Skeletal muscle tissue (tissue), 4 donors: ENCODE results near the gene MVB12B. TPM values are rescaled to one million over a fixed set of nuclear protein-coding genes. Genes with fewer than 3 reads are reported as not detected.

Experiments
- H3K27ac ChIP-seq: one replicate; pipeline ENCODE4 v1.7.0; 2013; ENCODE audit warnings: mild to moderate bottlenecking, low read depth, low read length, inconsistent platforms
- H3K27me3 ChIP-seq, 3 donors: one replicate each; pipeline ENCODE4 v1.7.0; 2013; ENCODE audit warnings: low read length in 3 of 3; ENCODE audit not compliant: control insufficient read depth in 3 of 3, insufficient read depth in 3 of 3
- H3K36me3 ChIP-seq, 3 donors: one replicate each; pipeline ENCODE4 v1.7.0; 2013; ENCODE audit warnings: low read length in 3 of 3; ENCODE audit not compliant: control insufficient read depth in 3 of 3, insufficient read depth in 3 of 3
- H3K4me1 ChIP-seq, 3 donors: one replicate each; pipeline ENCODE4 v1.7.0; 2013; ENCODE audit warnings: low read length in 3 of 3, mild to moderate bottlenecking in 3 of 3; ENCODE audit not compliant: control insufficient read depth in 3 of 3, insufficient read depth in 3 of 3
- H3K4me3 ChIP-seq, 3 donors: one replicate each; pipeline ENCODE4 v1.7.0; 2013; ENCODE audit warnings: low read length in 3 of 3
- H3K9ac ChIP-seq, 3 donors: one replicate each; pipeline ENCODE4 v1.7.0; 2013; ENCODE audit warnings: low read length in 3 of 3, mild to moderate bottlenecking in 3 of 3, moderate library complexity in 2 of 3, low read depth in 1 of 3
- H3K9me3 ChIP-seq, 3 donors: one replicate each; pipeline ENCODE4 v1.7.0; 2013; ENCODE audit warnings: low read length in 3 of 3; ENCODE audit not compliant: control insufficient read depth in 3 of 3
- total RNA-seq: library from RNA; depleted of rRNA; stranded (reverse); fragments of >200 nt; gene quantifications from one replicate; pipeline ENCODE4 v1.2.3, GENCODE V29; 2014
- donor health status: Osteomylitis.

The MVB12B gene
- total RNA-seq, 1 donor from 2014 or later: 13.0 TPM

DNA sequence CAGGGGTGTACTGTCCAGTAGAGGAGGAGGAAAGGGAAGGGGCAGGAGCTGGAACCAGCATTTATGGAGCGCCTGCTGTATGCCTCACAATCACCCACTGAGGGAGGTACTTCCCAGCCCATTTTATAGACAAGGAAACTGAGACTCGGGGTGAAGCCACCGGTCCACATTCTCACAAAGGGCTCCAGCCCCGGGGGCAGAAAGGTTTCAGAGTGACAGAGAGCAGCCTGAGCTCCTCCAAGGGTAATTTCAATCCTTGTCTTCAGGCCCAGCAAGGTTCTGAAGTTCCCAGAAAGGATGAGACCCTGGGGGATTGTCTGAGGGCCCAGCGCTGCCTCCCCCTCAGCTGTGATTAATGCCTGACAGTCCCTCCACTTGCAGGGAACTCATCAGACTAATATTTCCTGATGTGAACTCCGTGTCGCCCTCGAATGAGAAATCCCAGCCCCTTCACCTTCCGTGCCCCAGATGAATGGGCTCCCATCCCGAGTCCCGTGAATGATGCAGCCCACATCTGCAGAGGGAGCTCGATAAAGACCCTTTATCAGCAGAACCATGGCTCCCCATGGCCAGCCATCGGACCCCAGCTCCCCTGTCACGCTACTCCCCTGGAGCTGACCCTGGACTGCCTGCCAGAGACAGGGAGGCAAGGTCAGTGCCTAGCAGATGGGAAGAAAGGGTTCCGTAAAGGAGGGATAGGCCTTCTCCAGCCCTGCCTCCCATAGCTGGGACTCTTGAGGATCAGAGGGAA, 32.1 kb upstream of the MVB12B start:
- Histone ChIP-seq H3K4me3 (no peak overlapping the region), H3K36me3 (no peaks in the 10 kb centered on the region), H3K9me3 (no peaks in the 10 kb centered on the region), H3K27me3 (peaks cover 3 to 29% (median 18%) of the 10 kb centered on the region in 3 donors), H3K27ac (no peak overlapping the region), H3K4me1 (no peaks in the 10 kb centered on the region), H3K9ac (no peak overlapping the region)

DNA sequence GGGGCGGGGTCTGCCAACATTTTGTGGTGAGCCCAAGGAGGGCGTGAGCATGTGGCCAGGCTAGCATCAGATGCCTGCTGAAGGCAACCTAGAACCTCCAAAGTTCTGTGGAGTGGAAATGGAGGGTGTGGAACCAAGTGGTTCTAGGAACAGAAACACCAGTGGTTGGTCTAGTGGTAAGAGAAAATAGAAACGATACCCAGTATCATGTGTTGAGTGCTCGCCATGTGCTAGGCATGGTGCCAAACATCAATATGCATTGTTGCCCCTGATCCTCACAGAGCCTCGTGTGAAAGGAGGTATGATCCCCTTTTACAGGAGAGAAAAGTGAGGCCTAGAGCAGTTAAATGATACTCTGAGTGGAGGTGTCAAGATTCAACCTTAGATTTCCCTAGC, 31.5 kb upstream of the MVB12B start:
- Histone ChIP-seq H3K36me3 (no peaks in the 10 kb centered on the region), H3K9ac (no peak overlapping the region), H3K4me1 (no peaks in the 10 kb centered on the region), H3K27ac (no peak overlapping the region), H3K27me3 (peaks cover 3 to 29% (median 18%) of the 10 kb centered on the region in 3 donors), H3K9me3 (no peaks in the 10 kb centered on the region), H3K4me3 (no peak overlapping the region)

DNA sequence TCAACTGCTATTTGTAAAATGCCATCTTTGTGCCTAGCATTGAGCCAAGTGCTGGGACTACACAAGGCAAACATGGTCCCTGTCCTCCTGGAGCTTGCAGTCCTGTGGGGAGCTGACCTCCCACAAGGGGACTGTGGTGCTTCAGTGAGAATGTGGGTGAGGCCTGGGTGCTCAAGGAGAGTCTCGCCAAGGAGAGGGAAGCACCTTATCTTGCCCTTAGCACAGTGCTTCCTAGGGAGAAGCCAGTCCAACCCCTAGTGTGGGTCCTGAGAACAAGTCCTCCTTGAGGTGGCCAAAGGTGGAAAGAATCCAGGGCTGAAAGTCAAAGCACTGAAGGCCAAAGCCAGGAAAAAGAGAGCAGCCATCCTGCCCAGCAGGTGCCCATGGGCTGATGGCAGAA, 31.1 kb upstream of the MVB12B start:
- Histone ChIP-seq H3K36me3 (no peaks in the 10 kb centered on the region), H3K4me1 (no peaks in the 10 kb centered on the region), H3K9me3 (no peaks in the 10 kb centered on the region), H3K4me3 (no peak overlapping the region), H3K9ac (no peak overlapping the region), H3K27me3 (peaks cover 3 to 29% (median 18%) of the 10 kb centered on the region in 3 donors), H3K27ac (no peak overlapping the region)

DNA sequence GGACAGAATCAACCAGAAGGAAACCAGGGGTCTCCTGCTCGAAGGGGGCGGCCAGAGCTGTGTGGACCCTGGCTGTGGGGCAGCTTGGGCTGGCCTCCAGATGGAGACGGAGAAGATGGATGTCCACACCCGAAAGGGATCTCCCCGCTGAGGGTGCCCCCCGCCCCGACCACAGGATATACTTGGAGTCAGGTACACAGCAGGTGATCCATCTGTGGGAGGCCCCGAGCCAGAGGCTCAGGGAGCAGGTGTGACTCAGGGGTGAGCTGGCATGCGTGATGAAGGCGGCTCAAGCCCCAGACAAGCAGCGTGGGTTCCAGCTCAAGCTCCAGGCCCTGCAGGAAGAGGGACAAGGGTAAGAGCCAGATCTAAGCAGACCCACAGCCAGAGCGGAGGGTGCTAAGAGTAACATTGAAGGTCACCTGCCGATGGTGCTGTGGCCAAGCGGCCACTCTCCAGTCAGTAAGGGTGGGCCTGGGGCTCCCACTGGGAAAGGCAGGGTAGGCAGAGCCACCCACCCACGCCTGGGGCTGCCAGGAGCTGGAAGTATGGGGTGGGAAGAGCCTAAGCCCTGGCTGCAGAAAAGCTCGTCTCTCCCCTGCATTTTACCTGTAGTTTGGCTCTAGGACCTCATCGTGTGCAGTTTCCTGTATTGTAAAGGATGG, 30.6 kb upstream of the MVB12B start:
- Histone ChIP-seq H3K4me3 (no peak overlapping the region), H3K4me1 (no peaks in the 10 kb centered on the region), H3K27ac (no peak overlapping the region), H3K9me3 (no peaks in the 10 kb centered on the region), H3K9ac (no peak overlapping the region), H3K36me3 (no peaks in the 10 kb centered on the region), H3K27me3 (peaks cover 3 to 29% (median 18%) of the 10 kb centered on the region in 3 donors)

DNA sequence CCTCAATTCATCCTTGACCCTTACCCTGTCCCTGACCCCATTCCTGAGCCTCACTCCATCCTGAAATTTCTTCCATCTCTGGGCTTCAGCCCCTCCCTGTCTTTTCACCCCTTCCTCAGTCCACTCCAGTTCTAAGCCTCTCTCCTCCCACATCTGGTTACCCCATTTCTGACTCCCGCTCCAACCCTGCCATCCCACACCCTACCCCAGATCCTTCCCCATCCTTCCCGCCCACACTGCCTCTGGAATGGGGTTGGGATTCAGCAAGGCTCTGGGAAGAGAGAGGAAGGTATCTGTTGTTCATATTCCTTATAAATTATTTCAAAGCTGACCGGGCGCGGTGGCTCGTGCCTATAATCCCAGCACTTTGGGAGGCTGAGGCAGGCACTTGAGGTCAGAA, 29.9 kb upstream of the MVB12B start:
- H3K27ac ChIP-seq: no peak overlapping the region
- no peaks in the 10 kb centered on the region for H3K36me3 ChIP-seq
- H3K4me1 ChIP-seq: no peaks in the 10 kb centered on the region
- no peaks in the 10 kb centered on the region for H3K9me3 ChIP-seq
- H3K4me3 ChIP-seq: no peak overlapping the region
- no peak overlapping the region for H3K9ac ChIP-seq
- peaks cover 3 to 29% (median 18%) of the 10 kb centered on the region in 3 donors for H3K27me3 ChIP-seq

DNA sequence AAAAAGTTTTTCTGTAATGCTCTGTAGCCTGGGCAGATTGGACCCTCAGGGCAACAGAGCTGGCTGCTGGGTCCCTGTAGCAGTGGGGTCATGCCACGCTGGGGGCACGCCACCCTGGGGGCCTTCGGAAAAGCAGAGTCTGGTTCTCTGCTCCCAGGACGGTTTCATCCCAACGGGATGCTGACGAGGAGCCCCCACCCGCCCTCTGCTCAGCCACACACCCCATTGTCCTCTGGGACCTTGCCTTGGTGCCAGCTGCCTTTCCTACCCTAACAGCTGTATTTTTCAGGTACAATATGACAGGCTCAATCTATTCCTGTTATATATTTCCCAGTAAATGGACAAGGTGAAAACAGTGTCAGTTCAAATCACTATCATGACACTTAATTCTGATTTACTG, 29.0 kb upstream of the MVB12B start:
- H3K36me3 ChIP-seq: no peaks in the 10 kb centered on the region
- no peaks in the 10 kb centered on the region for H3K9me3 ChIP-seq
- no peak overlapping the region for H3K4me3 ChIP-seq
- H3K27ac ChIP-seq: no peak overlapping the region
- peaks cover 3 to 29% (median 18%) of the 10 kb centered on the region in 3 donors for H3K27me3 ChIP-seq
- no peaks in the 10 kb centered on the region for H3K4me1 ChIP-seq
- no peak overlapping the region for H3K9ac ChIP-seq

DNA sequence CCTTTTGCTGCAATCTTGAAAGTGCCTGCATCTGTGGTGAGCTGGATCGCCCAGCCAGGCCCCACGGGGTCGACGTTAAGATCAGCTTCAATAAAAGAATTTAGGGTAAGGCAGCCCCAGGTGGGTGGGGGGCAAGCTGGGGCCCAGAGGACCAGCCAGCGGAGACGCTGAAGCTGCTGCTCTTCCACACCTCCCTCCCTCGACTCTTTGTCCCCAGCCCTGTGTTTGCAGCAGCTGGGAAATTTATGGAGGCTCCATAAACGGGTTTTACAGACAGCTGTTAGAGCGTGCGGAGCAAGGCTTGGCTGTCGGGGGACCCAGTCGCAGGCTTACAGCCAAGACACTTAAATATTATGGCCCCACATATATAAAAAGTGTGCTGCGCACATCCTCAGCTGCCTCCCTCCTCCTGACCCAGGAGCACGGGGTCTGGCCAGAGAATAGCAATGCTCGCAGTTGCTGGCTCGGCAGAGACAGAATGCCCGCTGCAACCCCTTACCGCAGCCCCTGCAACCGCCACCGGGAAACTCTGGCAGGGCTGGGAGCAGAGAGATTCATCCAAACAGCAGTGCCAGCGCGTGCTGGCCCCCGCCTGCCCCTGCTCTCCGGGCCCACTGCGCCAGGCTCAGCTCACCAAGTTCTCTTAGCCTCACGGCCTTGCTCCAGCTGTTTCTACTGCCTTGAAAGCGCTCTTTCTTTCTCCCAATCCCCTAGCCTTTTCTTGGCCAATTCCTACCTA, 28.4 kb upstream of the MVB12B start:
- no peak overlapping the region for H3K4me3 ChIP-seq
- no peak overlapping the region for H3K27ac ChIP-seq
- H3K27me3 ChIP-seq: peaks cover under 1 to 29% (median 18%) of the 10 kb centered on the region in 3 donors
- no peak overlapping the region for H3K9ac ChIP-seq
- no peaks in the 10 kb centered on the region for H3K36me3 ChIP-seq
- H3K9me3 ChIP-seq: no peaks in the 10 kb centered on the region
- no peaks in the 10 kb centered on the region for H3K4me1 ChIP-seq

DNA sequence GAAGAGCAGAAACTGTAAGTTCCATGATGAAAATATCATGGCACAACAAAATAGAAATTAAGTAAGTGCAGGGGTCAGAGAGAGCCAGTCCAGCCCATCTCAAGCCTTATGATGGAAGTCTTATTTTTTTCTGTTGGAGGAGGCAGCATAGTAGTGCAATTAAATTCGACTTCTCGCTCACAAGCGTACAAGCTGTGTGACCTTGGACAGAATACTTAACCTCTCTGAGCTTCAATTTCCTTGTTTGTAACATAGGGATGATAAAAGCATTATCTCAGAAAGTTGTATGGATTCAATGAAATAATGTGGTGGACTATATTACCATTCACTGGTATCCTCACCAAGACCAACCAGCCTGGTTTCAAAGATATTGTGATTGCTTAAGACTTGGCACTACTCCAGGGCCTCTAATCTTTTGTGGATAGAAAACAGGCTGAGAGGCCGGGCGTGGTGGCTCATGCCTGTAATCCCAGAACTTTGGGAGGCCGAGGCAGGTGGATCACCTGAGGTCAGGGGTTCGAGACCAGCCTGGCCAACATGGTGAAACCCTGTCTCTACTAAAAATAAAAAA, 26.8 kb upstream of the MVB12B start:
- H3K27me3 ChIP-seq: peaks cover 0 to 19% (median 7%) of the 10 kb centered on the region in 3 donors
- no peaks in the 10 kb centered on the region for H3K36me3 ChIP-seq
- H3K4me1 ChIP-seq: no peaks in the 10 kb centered on the region
- H3K4me3 ChIP-seq: no peak overlapping the region
- no peak overlapping the region for H3K27ac ChIP-seq
- no peaks in the 10 kb centered on the region for H3K9me3 ChIP-seq
- no peak overlapping the region for H3K9ac ChIP-seq

DNA sequence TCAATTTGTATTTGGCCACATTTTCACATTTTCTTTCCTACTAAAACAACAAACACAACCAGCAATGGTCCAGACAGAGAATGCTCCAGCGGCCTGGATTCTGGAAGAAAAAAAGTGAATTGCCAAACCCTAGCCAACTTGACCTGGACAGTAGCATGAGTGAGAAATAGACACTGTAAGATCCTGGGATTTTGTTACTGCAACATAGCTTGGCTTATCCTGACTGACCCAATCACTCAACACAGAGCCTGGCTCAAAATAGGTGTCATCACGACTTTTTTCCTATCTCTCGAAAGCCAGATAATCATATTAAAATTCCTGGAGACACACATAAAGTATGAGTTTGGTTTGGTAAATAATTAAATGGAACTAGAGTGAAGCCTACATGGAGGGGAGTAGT, 25.4 kb upstream of the MVB12B start:
- no peaks in the 10 kb centered on the region for H3K9me3 ChIP-seq
- H3K27me3 ChIP-seq: peaks cover 0 to 10% (median 4%) of the 10 kb centered on the region in 3 donors
- H3K4me3 ChIP-seq: no peak overlapping the region
- H3K27ac ChIP-seq: no peak overlapping the region
- H3K4me1 ChIP-seq: no peaks in the 10 kb centered on the region
- no peaks in the 10 kb centered on the region for H3K36me3 ChIP-seq
- no peak overlapping the region for H3K9ac ChIP-seq
